Measurements from ENCODE around the gene DOCK9. TPM values are rescaled to one million over a fixed set of nuclear protein-coding genes. Genes with fewer than 3 reads are reported as not detected.

DOCK9 gene
- total RNA-seq, 1 experiment from 2014 or later = 30.5 TPM

- H3K4me1 ChIP-seq (ENCODE audit: control insufficient read depth, insufficient read depth, low read length) = no peaks in the 10 kb centered on the region
- no peaks in the 10 kb centered on the region for H3K27me3 ChIP-seq (ENCODE audit: control insufficient read depth, insufficient read depth, low read length)
- no peaks in the 10 kb centered on the region for H3K36me3 ChIP-seq (ENCODE audit: control insufficient read depth, insufficient read depth, low read length)
- BruUV-seq (replicated peaks) = no TSS peak
- ChIA-PET POLR2A (no interaction called here), CTCF (no interaction called here)
- no peak for TF ChIP-seq POLR2AphosphoS5 (IDR thresholded peaks at IDR 0.05; ENCODE audit: low read depth, low read length)
- no peak for TF ChIP-seq REST (IDR thresholded peaks at IDR 0.05; ENCODE audit: insufficient read depth in 1 of 2, low read depth in 2 of 2, low read length in 1 of 2)
- no peak for TF ChIP-seq TCF7L2 (IDR thresholded peaks at IDR 0.05; ENCODE audit: low read depth, low read length)
- no peak for TF ChIP-seq SIN3A (IDR thresholded peaks at IDR 0.05; ENCODE audit: borderline replicate concordance, insufficient read depth, low read depth, low read length)
- no peak for TF ChIP-seq CTCF (IDR thresholded peaks at IDR 0.05)
- intact Hi-C loops (cut with micrococcal nuclease; ENCODE audit: unreplicated experiment) (no loop called here), in situ Hi-C loops (cut with HindIII; ENCODE audit: low pct_unique_long_range_greater_than_20kb, low sequenced_read_pairs) (no loop called here)
- DNase-seq (ENCODE audit: low read depth, low spot score) (no peak), ATAC-seq (no peak)
- H3K4me3 ChIP-seq (ENCODE audit: low read depth in 2 of 2, low read length in 2 of 2) = no peak overlapping the region
- H3K9me3 ChIP-seq (ENCODE audit: control insufficient read depth, insufficient read depth, low read depth, low read length) = no peaks in the 10 kb centered on the region
- no peak overlapping the region for H3K27ac ChIP-seq (ENCODE audit: low read length)
These were observed 143.5 kb downstream of the DOCK9 start for GRCh38 chr13:98834254-98834960.

- TF ChIP-seq CTCF (IDR thresholded peaks at IDR 0.05) = no peak
- TF ChIP-seq REST (IDR thresholded peaks at IDR 0.05; ENCODE audit: insufficient read depth in 1 of 2, low read depth in 2 of 2, low read length in 1 of 2) = no peak
- TF ChIP-seq TCF7L2 (IDR thresholded peaks at IDR 0.05; ENCODE audit: low read depth, low read length) = no peak
- TF ChIP-seq SIN3A (IDR thresholded peaks at IDR 0.05; ENCODE audit: borderline replicate concordance, insufficient read depth, low read depth, low read length) = no peak
- no peak for TF ChIP-seq POLR2AphosphoS5 (IDR thresholded peaks at IDR 0.05; ENCODE audit: low read depth, low read length)
- Histone ChIP-seq H3K27ac (ENCODE audit: low read length) (no peak overlapping the region), H3K36me3 (ENCODE audit: control insufficient read depth, insufficient read depth, low read length) (no peaks in the 10 kb centered on the region), H3K4me1 (ENCODE audit: control insufficient read depth, insufficient read depth, low read length) (no peaks in the 10 kb centered on the region), H3K9me3 (ENCODE audit: control insufficient read depth, insufficient read depth, low read depth, low read length) (no peaks in the 10 kb centered on the region), H3K4me3 (ENCODE audit: low read depth in 2 of 2, low read length in 2 of 2) (no peak overlapping the region), H3K27me3 (ENCODE audit: control insufficient read depth, insufficient read depth, low read length) (no peaks in the 10 kb centered on the region)
- DNase-seq (ENCODE audit: low read depth, low spot score) (no peak), ATAC-seq (no peak)
- CTCF ChIA-PET = no interaction called here
- in situ Hi-C loops (cut with HindIII; ENCODE audit: low pct_unique_long_range_greater_than_20kb, low sequenced_read_pairs) (no loop called here), intact Hi-C loops (cut with micrococcal nuclease; ENCODE audit: unreplicated experiment) (no loop called here)
- POLR2A ChIA-PET = no interaction called here
- BruUV-seq (replicated peaks) = no TSS peak
These were observed 146.6 kb downstream of the DOCK9 start for GRCh38 chr13:98831236-98831635.

All from Panc1 (cell line).